Fibroblast of lung (primary cell): ENCODE measurements around the gene PGAP3.

ENCODE experiments used
- EZH2 ChIP-seq: IDR thresholded peaks from 2 replicates; pipeline ENCODE4 v1.5.1; 2012; ENCODE audit warnings: low read length, control low read depth, mild to moderate bottlenecking; ENCODE audit errors: missing control alignments
- TF ChIP-seq, protein P1 (sequence below), 2 donors: IDR thresholded peaks in 1 of 2; conservative IDR thresholded peaks in 1 of 2; 1 replicate in 1 of 2; 2 replicates in 1 of 2; pipeline ENCODE4 v1.5.1; 2011 to 2012; ENCODE audit warnings: low read length in 2 of 2, control low read depth in 1 of 2, inconsistent platforms in 1 of 2, low read depth in 1 of 2, mild to moderate bottlenecking in 1 of 2

DNA sequence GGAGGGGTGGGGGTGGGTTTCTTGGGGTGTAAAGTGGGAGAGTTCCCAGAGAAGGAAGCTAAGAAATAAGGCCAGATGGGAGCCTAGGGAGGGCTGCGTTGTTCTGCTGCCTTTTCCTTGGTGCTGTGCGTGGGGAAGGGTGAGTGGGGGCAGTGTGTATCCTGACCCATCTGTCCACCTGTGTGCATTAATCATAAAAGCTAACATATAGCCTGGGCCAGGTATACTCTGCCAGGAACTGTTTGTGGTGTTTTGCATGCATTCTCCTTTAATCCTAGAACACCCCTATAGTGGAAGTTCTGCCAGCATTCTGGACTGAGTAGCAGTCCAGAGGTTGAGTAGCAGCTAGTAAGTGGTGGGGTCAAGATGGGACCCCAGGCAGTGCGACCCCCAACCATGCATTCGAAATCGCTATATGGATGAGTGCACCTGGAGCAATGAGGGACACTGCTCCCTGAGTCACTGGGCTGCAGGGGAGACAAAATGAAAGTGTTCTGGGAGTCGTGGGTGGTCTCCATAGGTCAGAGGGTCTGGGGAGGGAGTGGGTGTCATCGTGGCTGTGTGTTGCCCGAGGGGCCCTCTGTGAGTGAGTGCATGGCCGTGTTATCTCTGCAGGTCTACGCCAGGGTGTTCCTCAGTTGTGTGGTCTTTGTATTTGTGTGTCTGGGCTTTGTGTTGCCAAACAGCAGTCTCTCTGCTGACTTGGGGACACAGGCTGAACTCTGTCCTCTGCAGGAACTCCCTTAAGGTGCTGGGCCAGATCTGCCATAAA, 13.3 kb upstream of the PGAP3 start:
- no peak for TF ChIP-seq EZH2
- TF ChIP-seq, protein P1, sequence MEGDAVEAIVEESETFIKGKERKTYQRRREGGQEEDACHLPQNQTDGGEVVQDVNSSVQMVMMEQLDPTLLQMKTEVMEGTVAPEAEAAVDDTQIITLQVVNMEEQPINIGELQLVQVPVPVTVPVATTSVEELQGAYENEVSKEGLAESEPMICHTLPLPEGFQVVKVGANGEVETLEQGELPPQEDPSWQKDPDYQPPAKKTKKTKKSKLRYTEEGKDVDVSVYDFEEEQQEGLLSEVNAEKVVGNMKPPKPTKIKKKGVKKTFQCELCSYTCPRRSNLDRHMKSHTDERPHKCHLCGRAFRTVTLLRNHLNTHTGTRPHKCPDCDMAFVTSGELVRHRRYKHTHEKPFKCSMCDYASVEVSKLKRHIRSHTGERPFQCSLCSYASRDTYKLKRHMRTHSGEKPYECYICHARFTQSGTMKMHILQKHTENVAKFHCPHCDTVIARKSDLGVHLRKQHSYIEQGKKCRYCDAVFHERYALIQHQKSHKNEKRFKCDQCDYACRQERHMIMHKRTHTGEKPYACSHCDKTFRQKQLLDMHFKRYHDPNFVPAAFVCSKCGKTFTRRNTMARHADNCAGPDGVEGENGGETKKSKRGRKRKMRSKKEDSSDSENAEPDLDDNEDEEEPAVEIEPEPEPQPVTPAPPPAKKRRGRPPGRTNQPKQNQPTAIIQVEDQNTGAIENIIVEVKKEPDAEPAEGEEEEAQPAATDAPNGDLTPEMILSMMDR (conservative IDR thresholded peaks at IDR 0.05 in 1 of 2, IDR thresholded peaks at IDR 0.05 in 1 of 2; ENCODE audit: low read depth in 1 of 2, low read length in 2 of 2), result no peak
